Upper lobe of left lung (tissue), 6 donors: ENCODE results near the gene PLOD1. TPM values are rescaled to one million over a fixed set of nuclear protein-coding genes. Genes with fewer than 3 reads are reported as not detected.

Experiments used
- ATAC-seq, 2 donors: fragments of 200-7000 bp; cut with Tn5 transposase; one replicate each; pipeline ENCODE4 v1.9.1; 2022; ENCODE audit warnings: mild to moderate bottlenecking in 2 of 2, moderate library complexity in 2 of 2; ENCODE audit not compliant: low FRiP score in 2 of 2
- DNase-seq, 2 donors: peaks; one replicate each; pipeline ENCODE4 v3.0.0-alpha.2; 2019 to 2020
- H3K27ac ChIP-seq, 4 donors: fragments of 200-600 bp; sonication (generic); one replicate each; pipeline ENCODE4 v1.5.1; 2016 to 2019
- H3K27me3 ChIP-seq, 4 donors: fragments of 200-600 bp; sonication (generic); one replicate each; pipeline ENCODE4 v1.5.1; 2017 to 2019
- H3K36me3 ChIP-seq, 4 donors: fragments of 200-600 bp; sonication (generic); one replicate each; pipeline ENCODE4 v1.5.1; 2016 to 2019
- H3K4me1 ChIP-seq, 4 donors: fragments of 200-600 bp; sonication (generic); one replicate each; pipeline ENCODE4 v1.5.1; 2018 to 2019
- H3K4me3 ChIP-seq, 4 donors: fragments of 200-600 bp; sonication (generic); one replicate each; pipeline ENCODE4 v1.5.1; 2017 to 2019; ENCODE audit warnings: mild to moderate bottlenecking in 2 of 4, moderate library complexity in 1 of 4
- H3K9me3 ChIP-seq, 4 donors: fragments of 200-600 bp; sonication (generic); one replicate each; pipeline ENCODE4 v1.5.1; 2018 to 2019
- EP300 ChIP-seq, 4 donors: sonication (generic); formaldehyde crosslinking; IDR thresholded peaks; one replicate each; pipeline ENCODE4 v1.5.1; 2017; ENCODE audit warnings: antibody characterized with exemption in 4 of 4, control low read depth in 2 of 4
- POLR2A ChIP-seq, 4 donors: fragments of 450-650 bp; IDR thresholded peaks; one replicate each; pipeline ENCODE4 v1.5.1; 2016 to 2017; ENCODE audit warnings: antibody characterized with exemption in 4 of 4, mild to moderate bottlenecking in 2 of 4
- POLR2AphosphoS5 ChIP-seq, 2 donors: sonication (generic); formaldehyde crosslinking; IDR thresholded peaks; one replicate each; pipeline ENCODE4 v1.5.1; 2017; ENCODE audit warnings: antibody characterized with exemption in 2 of 2
- whole genome bisulfite sequencing, 2 donors: methylation state at CpG; one replicate each; pipeline ENCODE4 v1.1.5; 2017 to 2018; 5-methylcytosine and 5-hydroxymethylcytosine counted together
- total RNA-seq, 6 donors: library from RNA; depleted of rRNA in 4 of 6; stranded (reverse); fragments of >200 nt in 4 of 6; gene quantifications; one replicate each; pipeline versions ENCODE4 v1.1.0 to v1.2.1, GENCODE V29; 2016 to 2021
- TF ChIP-seq, protein P1 (sequence below), 6 experiments: fragments of 450-650 bp in 4 of 6; fragments of 200-600 bp in 2 of 6; sonication (generic) in 2 of 6; IDR thresholded peaks; one replicate each; pipeline ENCODE4 v1.5.1; 2016 to 2019; ENCODE audit warnings: antibody characterized with exemption in 6 of 6
- donor health status: DM: no; HTN: no; CAD: no; lungs with moderate emphysema.
- donor health status: DM: no; HTN: yes; CAD: no; lungs with severe emphysema.

PLOD1 gene
- total RNA-seq, 6 donors from 2014 or later, result 31.4 to 99.0 (median 52.8) TPM

DNA sequence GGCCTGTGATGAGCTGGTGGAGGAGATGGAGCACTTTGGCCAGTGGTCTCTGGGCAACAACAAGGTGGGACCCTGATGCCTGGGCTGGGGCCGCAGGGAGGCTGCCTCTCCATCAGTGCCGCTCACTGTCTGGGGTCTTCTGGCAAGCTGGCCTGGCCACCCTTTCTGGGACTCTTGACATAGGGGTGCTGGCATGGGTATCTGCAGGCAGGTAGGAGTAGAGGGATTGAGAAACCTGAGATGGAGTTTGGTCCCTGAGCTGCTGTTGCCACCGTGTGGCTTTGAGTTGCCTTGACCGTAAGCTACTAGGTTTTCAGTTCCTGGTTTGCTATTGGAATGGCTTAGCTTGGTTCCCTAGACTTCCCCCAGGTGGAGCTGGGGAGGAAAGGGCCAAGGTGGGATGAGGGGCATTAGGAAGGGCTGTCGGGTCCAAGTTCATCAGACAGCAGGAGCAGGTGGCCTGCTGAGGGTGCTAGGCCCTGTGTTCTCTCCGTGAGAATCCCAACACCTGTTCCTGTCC is 32.6 kb downstream of the PLOD1 start:
- Histone ChIP-seq H3K27ac (no peak overlapping the region), H3K36me3 (peaks cover 0 to 66% (median 33%) of the 10 kb centered on the region in 4 donors), H3K4me1 (no peaks in the 10 kb centered on the region), H3K27me3 (no peaks in the 10 kb centered on the region), H3K4me3 (no peak overlapping the region), H3K9me3 (no peaks in the 10 kb centered on the region)
- WGBS, 2 donors, result 69% methylated on average over 4 to 6 of the region's 6 CpGs
- ATAC-seq (no peak), DNase-seq (peak in 1 of 2 donors; percentile 26)
- TF ChIP-seq, protein P1, sequence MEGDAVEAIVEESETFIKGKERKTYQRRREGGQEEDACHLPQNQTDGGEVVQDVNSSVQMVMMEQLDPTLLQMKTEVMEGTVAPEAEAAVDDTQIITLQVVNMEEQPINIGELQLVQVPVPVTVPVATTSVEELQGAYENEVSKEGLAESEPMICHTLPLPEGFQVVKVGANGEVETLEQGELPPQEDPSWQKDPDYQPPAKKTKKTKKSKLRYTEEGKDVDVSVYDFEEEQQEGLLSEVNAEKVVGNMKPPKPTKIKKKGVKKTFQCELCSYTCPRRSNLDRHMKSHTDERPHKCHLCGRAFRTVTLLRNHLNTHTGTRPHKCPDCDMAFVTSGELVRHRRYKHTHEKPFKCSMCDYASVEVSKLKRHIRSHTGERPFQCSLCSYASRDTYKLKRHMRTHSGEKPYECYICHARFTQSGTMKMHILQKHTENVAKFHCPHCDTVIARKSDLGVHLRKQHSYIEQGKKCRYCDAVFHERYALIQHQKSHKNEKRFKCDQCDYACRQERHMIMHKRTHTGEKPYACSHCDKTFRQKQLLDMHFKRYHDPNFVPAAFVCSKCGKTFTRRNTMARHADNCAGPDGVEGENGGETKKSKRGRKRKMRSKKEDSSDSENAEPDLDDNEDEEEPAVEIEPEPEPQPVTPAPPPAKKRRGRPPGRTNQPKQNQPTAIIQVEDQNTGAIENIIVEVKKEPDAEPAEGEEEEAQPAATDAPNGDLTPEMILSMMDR (IDR thresholded peaks at IDR 0.05), result peak in 4 of 6 experiments; percentile 27 to 47 (median 38)
- no peak for TF ChIP-seq POLR2AphosphoS5 (IDR thresholded peaks at IDR 0.05)

DNA sequence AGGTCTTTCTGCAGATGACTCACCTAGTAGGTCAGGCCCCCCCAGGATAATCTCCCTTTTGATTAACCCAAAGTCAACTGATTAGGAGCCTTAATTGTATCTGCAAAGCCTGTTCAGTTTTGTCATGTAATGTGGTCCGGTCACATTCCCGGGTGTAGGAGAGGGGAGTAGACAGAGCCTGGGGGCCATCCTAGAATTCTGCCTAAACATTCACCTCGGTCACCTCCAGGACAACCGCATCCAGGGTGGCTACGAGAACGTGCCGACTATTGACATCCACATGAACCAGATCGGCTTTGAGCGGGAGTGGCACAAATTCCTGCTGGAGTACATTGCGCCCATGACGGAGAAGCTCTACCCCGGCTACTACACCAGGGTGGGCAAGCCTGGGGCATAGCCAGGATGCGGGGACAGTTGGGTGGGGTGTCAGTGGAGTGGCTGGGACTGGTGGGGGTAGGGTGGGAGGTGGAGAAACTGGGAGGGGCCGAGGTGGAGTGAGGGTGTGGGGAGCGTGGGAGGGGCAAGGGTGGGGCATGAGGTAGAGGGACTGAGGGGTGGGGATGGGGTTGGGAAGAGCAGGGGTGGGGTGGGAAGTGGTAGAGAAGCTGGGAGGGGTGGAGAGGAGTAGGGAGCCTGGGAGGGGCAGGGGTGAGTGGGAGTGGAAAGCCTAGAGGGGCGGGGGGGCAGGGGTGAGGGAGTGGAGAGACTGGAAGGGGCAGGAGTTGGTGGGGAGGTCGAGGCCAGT is 36.1 kb downstream of the PLOD1 start:
- no peak for DNase-seq
- H3K4me1 ChIP-seq, result no peaks in the 10 kb centered on the region
- H3K9me3 ChIP-seq, result no peaks in the 10 kb centered on the region
- no peak for TF ChIP-seq EP300 (IDR thresholded peaks at IDR 0.05)
- TF ChIP-seq POLR2A (IDR thresholded peaks at IDR 0.05), result no peak
- TF ChIP-seq POLR2AphosphoS5 (IDR thresholded peaks at IDR 0.05), result no peak
- TF ChIP-seq, protein P1 (IDR thresholded peaks at IDR 0.05), result no peak
- peaks cover 4 to 65% (median 33%) of the 10 kb centered on the region in 4 donors for H3K36me3 ChIP-seq
- H3K27me3 ChIP-seq, result no peaks in the 10 kb centered on the region
- WGBS, 2 donors, result 94 to 98% methylated on average over 13 to 14 of the region's 17 CpGs
- ATAC-seq, result no peak
- H3K4me3 ChIP-seq, result no peak overlapping the region
- no peak overlapping the region for H3K27ac ChIP-seq

DNA sequence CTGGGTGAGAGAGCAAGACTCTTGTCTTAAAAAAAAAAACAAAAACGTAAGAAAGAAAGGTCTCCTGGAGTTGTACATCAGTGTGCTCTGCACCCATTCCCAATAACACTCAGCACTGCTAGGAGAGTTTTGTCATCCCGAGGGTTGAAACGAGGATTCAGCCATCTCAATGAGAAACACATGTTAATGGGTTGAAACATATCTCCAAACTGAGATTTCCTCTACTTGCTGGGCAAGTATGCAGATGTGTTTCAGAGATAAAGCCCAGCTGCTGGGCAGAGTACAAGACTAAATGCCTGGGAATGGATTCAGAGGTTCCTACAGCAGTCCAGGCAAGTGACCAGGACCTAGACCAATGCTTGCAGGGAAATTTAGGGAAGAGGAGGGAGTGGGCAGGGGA is 43.1 kb downstream of the PLOD1 start:
- Histone ChIP-seq H3K4me3 (no peak overlapping the region), H3K9me3 (no peaks in the 10 kb centered on the region), H3K36me3 (peaks cover 4 to 40% (median 31%) of the 10 kb centered on the region in 4 donors), H3K27me3 (no peaks in the 10 kb centered on the region), H3K4me1 (peaks cover 20 to 30% (median 29%) of the 10 kb centered on the region in 4 donors), H3K27ac (no peak overlapping the region)
- TF ChIP-seq EP300 (IDR thresholded peaks at IDR 0.05), result no peak
- TF ChIP-seq, protein P1 (IDR thresholded peaks at IDR 0.05), result no peak
- TF ChIP-seq POLR2A (IDR thresholded peaks at IDR 0.05), result no peak
- no peak for TF ChIP-seq POLR2AphosphoS5 (IDR thresholded peaks at IDR 0.05)
- WGBS, 2 donors, result 55 to 73% methylated on average over 3 of the region's 3 CpGs
- DNase-seq (no peak), ATAC-seq (no peak)

DNA sequence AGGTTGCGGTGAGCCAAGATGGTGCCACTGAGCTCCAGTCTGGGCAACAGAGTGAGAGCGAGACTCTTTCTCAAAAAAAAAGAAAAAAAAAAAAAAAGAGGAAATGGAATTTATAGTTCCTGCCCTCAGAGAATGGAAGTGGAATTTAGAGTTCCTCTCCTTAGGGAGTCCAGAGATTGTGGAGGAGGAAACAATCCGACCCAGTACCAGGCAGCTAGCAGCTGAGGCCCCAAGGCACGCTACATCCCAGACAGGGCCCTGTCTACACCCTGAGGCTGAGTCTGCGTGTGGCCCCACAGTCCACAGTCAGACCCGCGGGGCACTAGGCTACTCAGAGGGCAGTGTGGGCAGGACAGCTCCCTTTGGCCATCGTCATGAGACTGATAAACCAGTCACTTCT is 43.8 kb downstream of the PLOD1 start:
- no peak overlapping the region for H3K27ac ChIP-seq

More for the DNA sequence above, 43.8 kb downstream of the PLOD1 start:
- WGBS, 2 donors, result 82 to 84% methylated on average over 6 to 8 of the region's 8 CpGs
- DNase-seq (no peak), ATAC-seq (no peak)
- Histone ChIP-seq H3K4me3 (no peak overlapping the region), H3K4me1 (peaks cover 20 to 31% (median 30%) of the 10 kb centered on the region in 4 donors), H3K36me3 (peaks cover 4 to 40% (median 28%) of the 10 kb centered on the region in 4 donors), H3K27me3 (no peaks in the 10 kb centered on the region), H3K9me3 (no peaks in the 10 kb centered on the region)
- TF ChIP-seq POLR2A (IDR thresholded peaks at IDR 0.05), result no peak
- no peak for TF ChIP-seq POLR2AphosphoS5 (IDR thresholded peaks at IDR 0.05)
- TF ChIP-seq, protein P1 (IDR thresholded peaks at IDR 0.05), result no peak
